SK-N-SH (cell line): ENCODE measurements around the gene TANC1. TPM values are rescaled to one million over a fixed set of nuclear protein-coding genes. Genes with fewer than 3 reads are reported as not detected.

Experiments
- CTCF ChIA-PET: fragments of 300-600, 350-600 bp; formaldehyde crosslinking; extraction: SDS; loops from one replicate; lab custom pipeline; 2021; lab: Yijun Ruan, JAX
- POLR2A ChIA-PET: fragments of 350-600 bp; sonication (Branson Sonifier 250); formaldehyde crosslinking; extraction: SDS; loops from one replicate; lab custom pipeline; 2020; ENCODE audit warnings: antibody characterized with exemption, inconsistent platforms; lab: Yijun Ruan, JAX
- DNase-seq: peaks from one replicate; pipeline ENCODE4 v3.0.0; 2012
- H2AFZ ChIP-seq: fragments of 200-600 bp; sonication (generic); 2 replicates; pipeline ENCODE4 v1.8.1; 2016; ENCODE audit warnings: antibody characterized with exemption, mild to moderate bottlenecking, low read depth
- H3F3A ChIP-seq: fragments of 200-600 bp; sonication (generic); replicated peaks from 2 replicates; pipeline ENCODE3; 2016; ENCODE audit warnings: antibody characterized with exemption, mild to moderate bottlenecking; ENCODE audit not compliant: insufficient read depth
- H3K27ac ChIP-seq, 2 experiments: fragments of 200-500 bp in 1 of 2; fragments of 200-600 bp in 1 of 2; sonication (Bioruptor generic) in 1 of 2; sonication (generic), shearing (Covaris generic) in 1 of 2; 2 replicates each; pipeline versions ENCODE4 v1.5.1 to v1.6.1; 2014 to 2016; ENCODE audit warnings: low read depth in 2 of 2, inconsistent platforms in 1 of 2, low read length in 1 of 2, mild to moderate bottlenecking in 1 of 2, mixed read lengths in 1 of 2
- H3K27me3 ChIP-seq: fragments of 200-600 bp; sonication (generic), shearing (Covaris generic); 2 replicates; pipeline ENCODE4 v1.6.1; 2016; ENCODE audit warnings: mixed run types; ENCODE audit not compliant: insufficient read depth
- H3K36me3 ChIP-seq, 2 experiments: fragments of 200-500 bp in 1 of 2; fragments of 200-600 bp in 1 of 2; sonication (Bioruptor generic) in 1 of 2; sonication (generic) in 1 of 2; replicated peaks in 1 of 2; 2 replicates each; pipeline versions ENCODE3 to v1.5.1; 2014 to 2016; ENCODE audit warnings: low read length in 1 of 2, mild to moderate bottlenecking in 1 of 2; ENCODE audit not compliant: insufficient read depth in 2 of 2, control insufficient read depth in 1 of 2
- H3K4me1 ChIP-seq, 2 experiments: fragments of 200-500 bp in 1 of 2; fragments of 200-600 bp in 1 of 2; sonication (Bioruptor generic) in 1 of 2; sonication (generic), shearing (Covaris generic) in 1 of 2; 2 replicates each; pipeline versions ENCODE4 v1.5.1 to v1.6.1; 2014 to 2016; ENCODE audit warnings: low read depth in 1 of 2, low read length in 1 of 2, mixed run types in 1 of 2; ENCODE audit not compliant: insufficient read depth in 2 of 2, control insufficient read depth in 1 of 2
- H3K4me2 ChIP-seq: fragments of 200-600 bp; sonication (generic), shearing (Covaris generic); 2 replicates; pipeline ENCODE4 v1.6.1; 2017; ENCODE audit warnings: mixed run types
- H3K4me3 ChIP-seq, 2 experiments: fragments of 200-500 bp in 1 of 2; fragments of 200-600 bp in 1 of 2; sonication (Bioruptor generic) in 1 of 2; sonication (generic), shearing (Covaris generic) in 1 of 2; 2 replicates each; pipeline versions ENCODE4 v1.5.1 to v1.8.1; 2014 to 2016; ENCODE audit warnings: low read depth in 2 of 2, inconsistent platforms in 1 of 2, low read length in 1 of 2, mild to moderate bottlenecking in 1 of 2, mixed read lengths in 1 of 2, moderate library complexity in 1 of 2
- H3K79me2 ChIP-seq: fragments of 200-600 bp; sonication (generic); 2 replicates; pipeline ENCODE4 v1.8.1; 2017; ENCODE audit warnings: mild to moderate bottlenecking; ENCODE audit not compliant: insufficient read depth
- H3K9ac ChIP-seq: fragments of 200-600 bp; sonication (generic); 2 replicates; pipeline ENCODE4 v1.6.1; 2017; ENCODE audit warnings: mixed run types
- H3K9me2 ChIP-seq: fragments of 200-600 bp; sonication (generic); 2 replicates; pipeline ENCODE4 v1.6.1; 2017; ENCODE audit warnings: mixed run types
- H3K9me3 ChIP-seq: fragments of 200-600 bp; sonication (generic); 2 replicates; pipeline ENCODE4 v1.6.1; 2017; ENCODE audit warnings: mixed run types, mild to moderate bottlenecking, moderate library complexity
- H4K20me1 ChIP-seq: fragments of 200-600 bp; sonication (generic); 2 replicates; pipeline ENCODE4 v1.6.1; 2017; ENCODE audit warnings: mild to moderate bottlenecking, mixed run types; ENCODE audit not compliant: insufficient read depth
- CHD2 ChIP-seq: fragments of 150-350 bp; IDR thresholded peaks from 2 replicates; pipeline ENCODE4 v1.6.1; 2018; ENCODE audit warnings: low read length; ENCODE audit not compliant: partially characterized antibody
- ELF1 ChIP-seq: IDR thresholded peaks from 2 replicates; pipeline ENCODE4 v1.4.0; 2012
- EZH2phosphoT487 ChIP-seq: fragments of 200-600 bp; sonication (generic); IDR thresholded peaks from 2 replicates; pipeline ENCODE4 v1.6.1; 2017; ENCODE audit warnings: low read depth, mixed run types, mild to moderate bottlenecking, antibody characterized with exemption, moderate library complexity, borderline replicate concordance
- FOXJ3 ChIP-seq: sonication (generic); formaldehyde crosslinking; IDR thresholded peaks from 2 replicates; pipeline ENCODE4 v1.5.1; 2020; ENCODE audit warnings: mild to moderate bottlenecking, missing genetic modification reagents
- FOXM1 ChIP-seq: IDR thresholded peaks from 2 replicates; pipeline ENCODE4 v1.4.0; 2012; ENCODE audit warnings: low read depth, mild to moderate bottlenecking
- GABPA ChIP-seq: IDR thresholded peaks from 2 replicates; pipeline ENCODE4 v1.4.0; 2012; ENCODE audit warnings: low read depth, mild to moderate bottlenecking
- JUND ChIP-seq: IDR thresholded peaks from 2 replicates; pipeline ENCODE4 v1.4.0; 2012
- MEF2A ChIP-seq: IDR thresholded peaks from 2 replicates; pipeline ENCODE4 v1.4.0; 2012; ENCODE audit warnings: low read depth, borderline replicate concordance
- NFIC ChIP-seq: IDR thresholded peaks from 2 replicates; pipeline ENCODE4 v1.4.0; 2012; ENCODE audit warnings: borderline replicate concordance
- NRF1 ChIP-seq: IDR thresholded peaks from 2 replicates; pipeline ENCODE4 v1.6.1; 2012; ENCODE audit warnings: low read depth, mild to moderate bottlenecking, low read length
- RAD21 ChIP-seq: IDR thresholded peaks from 2 replicates; pipeline ENCODE4 v1.6.1; 2012; ENCODE audit warnings: mild to moderate bottlenecking, low read length
- RFX5 ChIP-seq: IDR thresholded peaks from 2 replicates; pipeline ENCODE4 v1.6.1; 2012; ENCODE audit warnings: mild to moderate bottlenecking, improper control_type of control experiment, low read length
- RXRA ChIP-seq: IDR thresholded peaks from 2 replicates; pipeline ENCODE4 v1.4.0; 2012; ENCODE audit warnings: low read depth, mild to moderate bottlenecking, borderline replicate concordance
- SIN3A ChIP-seq: IDR thresholded peaks from 2 replicates; pipeline ENCODE4 v1.6.1; 2012; ENCODE audit warnings: low read depth, mild to moderate bottlenecking, low read length, moderate library complexity, borderline replicate concordance
- TAF1 ChIP-seq: IDR thresholded peaks from 2 replicates; pipeline ENCODE4 v1.6.1; 2012; ENCODE audit warnings: low read depth, mild to moderate bottlenecking, low read length, moderate library complexity, borderline replicate concordance
- TEAD4 ChIP-seq: IDR thresholded peaks from 2 replicates; pipeline ENCODE4 v1.4.0; 2012; ENCODE audit warnings: mild to moderate bottlenecking, borderline replicate concordance; ENCODE audit not compliant: insufficient read depth
- USF2 ChIP-seq: fragments of 150-350 bp; IDR thresholded peaks from 2 replicates; pipeline ENCODE4 v1.6.1; 2017; ENCODE audit warnings: antibody characterized with exemption, low read length, low read depth, borderline replicate concordance
- YY1 ChIP-seq: IDR thresholded peaks from 2 replicates; pipeline ENCODE4 v1.4.0; 2012; ENCODE audit warnings: low read depth, mild to moderate bottlenecking
- WGBS: methylation state at CpG from one replicate; pipeline ENCODE4 v1.1.6; 2017; ENCODE audit warnings: low lambda C conversion rate; 5-methylcytosine and 5-hydroxymethylcytosine counted together
- polyA plus RNA-seq, 3 experiments: library from polyadenylated mRNA; depleted of rRNA; stranded (reverse); fragments of >200 nt; gene quantifications; 2 replicates each; pipeline ENCODE4 v1.2.3, GENCODE V29; 2012
- TF ChIP-seq, protein P1 (sequence below): IDR thresholded peaks from 2 replicates; pipeline ENCODE4 v1.6.1; 2012; ENCODE audit warnings: mild to moderate bottlenecking, low read depth, low read length, moderate library complexity
- TF ChIP-seq, protein P2 (sequence below): fragments of 200-600 bp; sonication (generic); IDR thresholded peaks from 2 replicates; pipeline ENCODE4 v1.6.1; 2017; ENCODE audit warnings: antibody characterized with exemption, mild to moderate bottlenecking, moderate library complexity

TANC1 gene
- polyA plus RNA-seq, 1 of the 3 experiments (the other 2 are of a cell fraction) = 19.2 TPM

DNA sequence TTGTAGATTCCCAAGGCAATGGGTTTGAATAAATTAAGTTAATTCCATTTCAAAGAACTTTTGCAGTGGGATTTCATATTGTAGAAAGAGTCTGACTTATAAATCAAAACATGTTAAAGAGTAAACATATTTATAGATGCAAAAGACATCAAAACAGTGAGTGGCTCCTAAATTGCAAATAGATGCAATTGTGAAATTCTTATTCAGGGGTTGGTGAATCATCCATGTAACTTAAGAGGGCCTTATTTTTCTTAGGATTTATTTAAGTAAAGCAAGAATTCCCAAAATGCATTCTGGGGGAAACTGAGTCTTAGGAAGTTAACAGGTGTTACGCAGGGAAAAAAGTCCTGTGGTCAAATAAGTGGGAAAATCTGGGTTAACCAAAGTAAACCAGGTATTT lies 11.3 kb downstream of the TANC1 start:
- Histone ChIP-seq H3F3A (no peaks in the 10 kb centered on the region), H3K36me3 (no peaks in the 10 kb centered on the region), H3K79me2 (peaks cover 93% of the 10 kb centered on the region), H3K9me2 (no peaks in the 10 kb centered on the region), H3K4me3 (no peak overlapping the region), H3K27ac (no peak overlapping the region), H2AFZ (no peak overlapping the region), H3K27me3 (no peaks in the 10 kb centered on the region), H3K4me2 (no peak overlapping the region), H3K9ac (no peak overlapping the region), H3K9me3 (no peaks in the 10 kb centered on the region), H3K4me1 (peaks cover 0 to 10% of the 10 kb centered on the region in 2 experiments; a peak in 2 of 4 replicates), H4K20me1 (peaks cover 71% of the 10 kb centered on the region)
- TF ChIP-seq TAF1 = no peak
- no peak for TF ChIP-seq CHD2
- no peak for TF ChIP-seq EZH2phosphoT487
- TF ChIP-seq ELF1 = no peak
- no peak for TF ChIP-seq MEF2A
- TF ChIP-seq YY1 = no peak
- no peak for TF ChIP-seq RAD21
- TF ChIP-seq JUND = no peak
- TF ChIP-seq, protein P1, sequence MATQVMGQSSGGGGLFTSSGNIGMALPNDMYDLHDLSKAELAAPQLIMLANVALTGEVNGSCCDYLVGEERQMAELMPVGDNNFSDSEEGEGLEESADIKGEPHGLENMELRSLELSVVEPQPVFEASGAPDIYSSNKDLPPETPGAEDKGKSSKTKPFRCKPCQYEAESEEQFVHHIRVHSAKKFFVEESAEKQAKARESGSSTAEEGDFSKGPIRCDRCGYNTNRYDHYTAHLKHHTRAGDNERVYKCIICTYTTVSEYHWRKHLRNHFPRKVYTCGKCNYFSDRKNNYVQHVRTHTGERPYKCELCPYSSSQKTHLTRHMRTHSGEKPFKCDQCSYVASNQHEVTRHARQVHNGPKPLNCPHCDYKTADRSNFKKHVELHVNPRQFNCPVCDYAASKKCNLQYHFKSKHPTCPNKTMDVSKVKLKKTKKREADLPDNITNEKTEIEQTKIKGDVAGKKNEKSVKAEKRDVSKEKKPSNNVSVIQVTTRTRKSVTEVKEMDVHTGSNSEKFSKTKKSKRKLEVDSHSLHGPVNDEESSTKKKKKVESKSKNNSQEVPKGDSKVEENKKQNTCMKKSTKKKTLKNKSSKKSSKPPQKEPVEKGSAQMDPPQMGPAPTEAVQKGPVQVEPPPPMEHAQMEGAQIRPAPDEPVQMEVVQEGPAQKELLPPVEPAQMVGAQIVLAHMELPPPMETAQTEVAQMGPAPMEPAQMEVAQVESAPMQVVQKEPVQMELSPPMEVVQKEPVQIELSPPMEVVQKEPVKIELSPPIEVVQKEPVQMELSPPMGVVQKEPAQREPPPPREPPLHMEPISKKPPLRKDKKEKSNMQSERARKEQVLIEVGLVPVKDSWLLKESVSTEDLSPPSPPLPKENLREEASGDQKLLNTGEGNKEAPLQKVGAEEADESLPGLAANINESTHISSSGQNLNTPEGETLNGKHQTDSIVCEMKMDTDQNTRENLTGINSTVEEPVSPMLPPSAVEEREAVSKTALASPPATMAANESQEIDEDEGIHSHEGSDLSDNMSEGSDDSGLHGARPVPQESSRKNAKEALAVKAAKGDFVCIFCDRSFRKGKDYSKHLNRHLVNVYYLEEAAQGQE = no peak
- TF ChIP-seq FOXJ3 (CRISPR knock-in tag) = no peak
- TF ChIP-seq USF2 = no peak
- no peak for TF ChIP-seq NRF1
- TF ChIP-seq GABPA = no peak
- TF ChIP-seq NFIC = no peak
- TF ChIP-seq TEAD4 = no peak
- TF ChIP-seq SIN3A = no peak
- TF ChIP-seq RXRA = no peak
- TF ChIP-seq RFX5 = no peak
- TF ChIP-seq, protein P2, sequence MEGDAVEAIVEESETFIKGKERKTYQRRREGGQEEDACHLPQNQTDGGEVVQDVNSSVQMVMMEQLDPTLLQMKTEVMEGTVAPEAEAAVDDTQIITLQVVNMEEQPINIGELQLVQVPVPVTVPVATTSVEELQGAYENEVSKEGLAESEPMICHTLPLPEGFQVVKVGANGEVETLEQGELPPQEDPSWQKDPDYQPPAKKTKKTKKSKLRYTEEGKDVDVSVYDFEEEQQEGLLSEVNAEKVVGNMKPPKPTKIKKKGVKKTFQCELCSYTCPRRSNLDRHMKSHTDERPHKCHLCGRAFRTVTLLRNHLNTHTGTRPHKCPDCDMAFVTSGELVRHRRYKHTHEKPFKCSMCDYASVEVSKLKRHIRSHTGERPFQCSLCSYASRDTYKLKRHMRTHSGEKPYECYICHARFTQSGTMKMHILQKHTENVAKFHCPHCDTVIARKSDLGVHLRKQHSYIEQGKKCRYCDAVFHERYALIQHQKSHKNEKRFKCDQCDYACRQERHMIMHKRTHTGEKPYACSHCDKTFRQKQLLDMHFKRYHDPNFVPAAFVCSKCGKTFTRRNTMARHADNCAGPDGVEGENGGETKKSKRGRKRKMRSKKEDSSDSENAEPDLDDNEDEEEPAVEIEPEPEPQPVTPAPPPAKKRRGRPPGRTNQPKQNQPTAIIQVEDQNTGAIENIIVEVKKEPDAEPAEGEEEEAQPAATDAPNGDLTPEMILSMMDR = no peak
- TF ChIP-seq FOXM1 = no peak
- CTCF ChIA-PET = interaction anchor here (0.6 to 2.1 kb wide), 2 partner anchors 16 to 235 kb away, joined by 3 to 4 read pairs; no protein-coding TSS in a partner anchor
- POLR2A ChIA-PET = no interaction called here
- DNase-seq = no peak
- 100% methylated on average over 1 of the region's 1 CpG for WGBS
